DMS79 (cell line): ENCODE data around the gene DLG4.

Experiments used
- DNase-seq: peaks from one replicate; lab custom pipeline; 2025; lab: John Stamatoyannopoulos, UW

Gene DLG4

GRCh38 chr17:7229504-7229903 is 9.9 kb upstream of the DLG4 start:
- no peak for DNase-seq

- no peak for DNase-seq
These were observed 9.3 kb upstream of the DLG4 start for GRCh38 chr17:7228920-7229319.

- no peak for DNase-seq
These were observed 7.4 kb upstream of the DLG4 start for GRCh38 chr17:7226721-7227710.

GRCh38 chr17:7225711-7226331 is 6.2 kb upstream of the DLG4 start:
- DNase-seq = no peak

GRCh38 chr17:7224661-7225111 is 5.0 kb upstream of the DLG4 start:
- DNase-seq = no peak

- DNase-seq = no peak
These were observed 4.5 kb upstream of the DLG4 start for GRCh38 chr17:7224110-7224509.

GRCh38 chr17:7223375-7223774 is 3.7 kb upstream of the DLG4 start:
- DNase-seq = no peak

GRCh38 chr17:7222972-7223292 is 3.3 kb upstream of the DLG4 start:
- DNase-seq = no peak

GRCh38 chr17:7222093-7222971 is 2.7 kb upstream of the DLG4 start:
- no peak for DNase-seq

- DNase-seq = no peak
These were observed 1.8 kb upstream of the DLG4 start for GRCh38 chr17:7221278-7222092.

GRCh38 chr17:7220593-7221277 is 1.1 kb upstream of the DLG4 start:
- peak; percentile 46 for DNase-seq

- DNase-seq = no peak
These were observed 316 bp downstream of the DLG4 start for GRCh38 chr17:7219229-7219811.

- no peak for DNase-seq
These were observed 878 bp downstream of the DLG4 start for GRCh38 chr17:7218758-7219157.

- no peak for DNase-seq
These were observed 1.5 kb downstream of the DLG4 start for GRCh38 chr17:7218166-7218565.

GRCh38 chr17:7217113-7217987 is 2.3 kb downstream of the DLG4 start:
- peak; percentile 26 for DNase-seq

- DNase-seq = no peak
These were observed 3.2 kb downstream of the DLG4 start for GRCh38 chr17:7216242-7217112.

- DNase-seq = no peak
These were observed 3.9 kb downstream of the DLG4 start for GRCh38 chr17:7215652-7216180.

GRCh38 chr17:7215136-7215638 is 4.4 kb downstream of the DLG4 start:
- no peak for DNase-seq
